Stomach (tissue), 9 donors: ENCODE results near the gene PPIL4. TPM values are rescaled to one million over a fixed set of nuclear protein-coding genes. Genes with fewer than 3 reads are reported as not detected.

Experiments used
- DNase-seq, 2 donors: peaks; one replicate each; pipeline versions ENCODE4 v3.0.0 to v3.0.0-alpha.2; 2013 to 2019
- H3K27ac ChIP-seq, 5 donors: fragments of 200-600 bp in 4 of 5; sonication (generic) in 4 of 5; one replicate each; pipeline ENCODE4 v1.5.1; 2013 to 2019; ENCODE audit warnings: mild to moderate bottlenecking in 1 of 5, moderate library complexity in 1 of 5
- H3K27me3 ChIP-seq, 3 donors: fragments of 200-600 bp; sonication (generic); one replicate each; pipeline ENCODE4 v1.5.1; 2017 to 2019; ENCODE audit warnings: mixed run types in 1 of 3
- H3K36me3 ChIP-seq, 4 donors: fragments of 200-600 bp; sonication (generic); 1 replicate in 3 of 4; 2 replicates in 1 of 4; pipeline ENCODE4 v1.5.1; 2016 to 2019
- H3K4me1 ChIP-seq, 4 donors: fragments of 200-600 bp; sonication (generic); one replicate each; pipeline ENCODE4 v1.5.1; 2016 to 2019
- H3K4me3 ChIP-seq, 4 donors: fragments of 200-600 bp; sonication (generic) in 3 of 4; one replicate each; pipeline ENCODE4 v1.5.1; 2016 to 2019; ENCODE audit warnings: mild to moderate bottlenecking in 1 of 4
- H3K9me3 ChIP-seq, 4 donors: fragments of 200-600 bp; sonication (generic); one replicate each; pipeline ENCODE4 v1.5.1; 2016 to 2019
- CTCF ChIP-seq, 7 experiments: fragments of 450-650 bp in 4 of 7; fragments of 200-600 bp in 3 of 7; sonication (generic) in 3 of 7; IDR thresholded peaks; one replicate each; pipeline ENCODE4 v1.5.1; 2016 to 2019; ENCODE audit warnings: antibody characterized with exemption in 7 of 7, control low read depth in 2 of 7, mild to moderate bottlenecking in 1 of 7
- EP300 ChIP-seq: sonication (generic); formaldehyde crosslinking; IDR thresholded peaks from one replicate; pipeline ENCODE4 v1.6.1; 2017; ENCODE audit warnings: antibody characterized with exemption
- POLR2A ChIP-seq, 4 donors: fragments of 450-650 bp; IDR thresholded peaks; one replicate each; pipeline ENCODE4 v1.6.1; 2016; ENCODE audit warnings: antibody characterized with exemption in 4 of 4, control low read depth in 2 of 4, mild to moderate bottlenecking in 1 of 4, moderate library complexity in 1 of 4
- POLR2AphosphoS5 ChIP-seq, 3 donors: sonication (generic); formaldehyde crosslinking; IDR thresholded peaks; one replicate each; pipeline ENCODE4 v1.6.1; 2016; ENCODE audit warnings: antibody characterized with exemption in 3 of 3
- WGBS, 5 donors: extraction: QIAGEN DNeasy Blood & Tissue Kit in 3 of 5; methylation state at CpG; one replicate each; pipeline versions ENCODE4 v1.1.5 to v1.1.7; 2013 to 2018; 5-methylcytosine and 5-hydroxymethylcytosine counted together
- intact Hi-C: fragments of 100-400 bp; cut with DNase I; formaldehyde crosslinking; loops from one replicate; pipeline ENCODE4 v1.15.1; 2023; ENCODE audit warnings: low total_unique reads
- polyA plus RNA-seq, 3 donors: library from polyadenylated mRNA; stranded (reverse); fragments of 200-250 nt; gene quantifications; one replicate each; pipeline ENCODE4 v1.2.3, GENCODE V29; 2013
- total RNA-seq, 5 donors: library from RNA; depleted of rRNA; stranded (reverse); fragments of >200 nt; gene quantifications; one replicate each; pipeline versions ENCODE4 v1.1.0 to v1.2.3, GENCODE V29; 2014 to 2016
- donor health status: healthy with polysubstance abuse.
- donor health status: Bipolar disorder and iron deficiency.
- donor health status: healthy.

The PPIL4 gene
- total and polyA plus RNA-seq, 8 donors, result 7.6 to 59.7 (median 16.4) TPM

- peaks cover 0 to 26% (median 7%) of the 10 kb centered on the region in 4 donors for H3K4me1 ChIP-seq
- no peak for DNase-seq
- TF ChIP-seq POLR2AphosphoS5 (IDR thresholded peaks at IDR 0.05) (no peak), POLR2A (IDR thresholded peaks at IDR 0.05) (no peak), CTCF (IDR thresholded peaks at IDR 0.05) (no peak), EP300 (no peak)
- H3K27me3 ChIP-seq, result no peaks in the 10 kb centered on the region
- H3K9me3 ChIP-seq, result no peaks in the 10 kb centered on the region
- H3K27ac ChIP-seq, result no peak overlapping the region
- H3K36me3 ChIP-seq, result no peaks in the 10 kb centered on the region
- 66 to 76% (median 69%) methylated on average over 6 of the region's 6 CpGs for WGBS, 5 donors
- intact Hi-C loops, result no loop called here
- no peak overlapping the region for H3K4me3 ChIP-seq
Observed at GRCh38 chr6:149476789-149477455, 68.9 kb downstream of the PPIL4 start.

DNA sequence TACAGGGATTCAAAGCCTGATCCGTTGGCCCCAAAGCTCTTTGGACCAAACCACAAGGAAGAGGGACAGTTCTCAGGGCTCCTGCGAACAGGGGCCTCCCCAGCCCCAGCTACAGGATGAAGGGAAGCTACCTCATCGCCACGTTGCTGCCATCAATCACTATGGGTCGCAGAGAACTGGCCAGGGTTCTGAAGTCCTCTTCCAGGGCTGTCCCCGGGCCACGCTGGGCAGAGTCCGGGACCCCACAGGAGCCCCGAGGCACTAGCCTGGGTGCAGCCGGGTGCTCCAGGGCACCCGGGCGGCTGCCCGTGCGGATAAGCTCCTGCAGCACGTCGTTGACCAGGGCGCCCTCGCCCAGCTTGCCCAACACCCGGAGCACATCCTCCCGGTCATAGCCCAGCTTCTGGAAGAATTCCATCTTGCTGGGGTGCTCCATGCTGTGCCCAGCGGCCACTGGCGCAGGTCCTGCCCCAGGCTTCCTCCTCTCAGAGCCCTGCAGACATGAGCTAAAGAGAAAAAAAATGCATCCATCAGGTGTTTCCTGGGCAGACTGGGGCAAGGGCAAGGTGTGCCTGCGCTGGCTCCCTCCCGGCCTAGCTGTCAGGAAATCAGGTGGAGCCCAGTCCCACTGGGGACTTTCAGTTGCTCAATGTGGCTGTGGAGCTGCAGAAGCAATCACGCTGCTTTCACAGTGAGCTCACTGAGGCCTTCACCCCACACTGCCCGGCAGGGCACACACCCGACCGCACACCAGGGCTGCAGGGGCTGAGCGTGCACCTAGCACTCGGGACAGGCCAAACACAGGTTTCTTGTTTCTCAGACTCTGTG lies 71.5 kb downstream of the PPIL4 start:
- WGBS, 5 donors, result 77 to 88% (median 85%) methylated on average over 12 to 30 of the region's 30 CpGs
- DNase-seq, result no peak
- Histone ChIP-seq H3K9me3 (no peaks in the 10 kb centered on the region), H3K4me3 (no peak overlapping the region), H3K27me3 (no peaks in the 10 kb centered on the region), H3K36me3 (no peaks in the 10 kb centered on the region), H3K4me1 (peaks cover 0 to 16% (median 5%) of the 10 kb centered on the region in 4 donors), H3K27ac (no peak overlapping the region)
- TF ChIP-seq POLR2AphosphoS5 (IDR thresholded peaks at IDR 0.05), result no peak
- no peak for TF ChIP-seq POLR2A (IDR thresholded peaks at IDR 0.05)
- no peak for TF ChIP-seq CTCF (IDR thresholded peaks at IDR 0.05)
- TF ChIP-seq EP300, result no peak
- intact Hi-C loops, result no loop called here

DNA sequence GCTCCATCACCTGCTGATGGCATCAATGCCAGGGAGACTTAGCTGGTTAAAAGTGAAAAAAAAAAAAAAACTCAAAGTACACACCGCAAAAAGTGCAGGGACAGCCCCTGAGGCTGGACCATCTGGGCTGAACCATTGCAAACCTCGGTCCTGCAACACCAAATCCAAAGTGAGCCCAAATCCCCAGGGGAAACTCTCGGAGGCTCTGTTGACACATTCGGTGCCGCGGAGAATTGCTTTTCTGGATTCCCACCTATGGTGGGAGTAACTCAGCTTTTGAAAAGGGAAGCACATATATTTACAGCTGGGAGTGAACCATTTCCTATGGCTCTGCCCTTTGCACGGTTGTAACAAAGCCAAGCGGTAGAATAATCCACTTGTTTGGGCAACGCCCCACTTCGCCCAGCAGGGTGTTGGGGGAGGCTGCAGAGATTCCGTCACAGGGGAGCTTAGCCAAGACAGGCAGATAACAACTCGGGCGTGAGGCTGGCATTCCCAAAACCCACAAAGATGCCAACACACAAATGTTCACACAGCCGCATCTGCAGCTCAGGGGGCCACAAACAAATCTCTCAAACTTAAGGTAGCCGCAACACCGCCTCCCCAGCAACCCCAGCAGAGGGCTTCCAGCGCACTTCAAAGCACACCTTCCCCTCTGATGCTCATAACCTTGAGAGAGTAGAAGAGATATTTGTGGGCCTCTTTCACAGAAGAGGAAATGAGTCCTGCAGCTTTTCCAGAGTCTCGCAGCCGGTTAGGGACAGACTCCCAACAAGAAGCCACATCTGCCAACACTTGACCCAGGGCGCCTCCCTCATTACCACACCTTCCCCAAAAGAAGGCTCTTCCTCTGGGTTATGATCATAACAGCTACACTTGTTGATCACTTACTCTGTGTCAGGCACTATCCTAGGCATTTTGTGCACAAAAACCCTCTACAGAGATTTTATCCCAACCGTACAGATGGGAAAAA lies 72.5 kb downstream of the PPIL4 start:
- peak; percentile 44 to 74 for DNase-seq
- WGBS, 5 donors, result 44 to 62% (median 49%) methylated on average over 19 to 21 of the region's 21 CpGs
- Histone ChIP-seq H3K9me3 (no peaks in the 10 kb centered on the region), H3K27me3 (no peaks in the 10 kb centered on the region), H3K27ac (no peak overlapping the region), H3K4me3 (peak overlapping the region in 1 of 4 donors; percentile 20), H3K36me3 (no peaks in the 10 kb centered on the region), H3K4me1 (peaks cover 0 to 16% (median 7%) of the 10 kb centered on the region in 4 donors)
- peak in 1 of 7 experiments; percentile 9 for TF ChIP-seq CTCF (IDR thresholded peaks at IDR 0.05)
- TF ChIP-seq POLR2A (IDR thresholded peaks at IDR 0.05), result no peak
- TF ChIP-seq POLR2AphosphoS5 (IDR thresholded peaks at IDR 0.05), result no peak
- intact Hi-C loops, result no loop called here

- Histone ChIP-seq H3K27me3 (no peaks in the 10 kb centered on the region), H3K4me1 (peaks cover 0 to 17% (median 8%) of the 10 kb centered on the region in 4 donors), H3K9me3 (no peaks in the 10 kb centered on the region), H3K4me3 (no peak overlapping the region), H3K36me3 (no peaks in the 10 kb centered on the region), H3K27ac (no peak overlapping the region)
- TF ChIP-seq CTCF (IDR thresholded peaks at IDR 0.05) (no peak), EP300 (no peak)
- intact Hi-C loops, result no loop called here
- 89 to 97% (median 94%) methylated on average over 5 of the region's 5 CpGs for WGBS, 5 donors
- no peak for DNase-seq
Observed at GRCh38 chr6:149472241-149472640, 73.6 kb downstream of the PPIL4 start.
